PC-3 (cell line): ENCODE data around the gene PIK3IP1. TPM values are rescaled to one million over a fixed set of nuclear protein-coding genes. Genes with fewer than 3 reads are reported as not detected.

Experiments used
- ATAC-seq: fragments of 200-7000 bp; cut with Tn5 transposase; 2 replicates; pipeline ENCODE4 v1.9.1; 2020; ENCODE audit warnings: mild to moderate bottlenecking, moderate library complexity
- BruUV-seq: library from RNA; stranded (reverse); fragments of 400-500 nt; replicated peaks from 2 replicates; lab custom pipeline; 2021; lab: Mats Ljungman, UMichigan
- CTCF ChIA-PET: fragments of 300-600 bp; sonication (Branson Sonifier 250); formaldehyde crosslinking; loops from one replicate; lab custom pipeline; 2022; ENCODE audit warnings: antibody characterized with exemption; lab: Charles Lee
- POLR2A ChIA-PET: fragments of 300-600 bp; sonication (Branson Sonifier 250); formaldehyde crosslinking; loops from one replicate; lab custom pipeline; 2022; ENCODE audit warnings: antibody characterized with exemption; ENCODE audit not compliant: unreplicated experiment; lab: Charles Lee
- DNase-seq: peaks from one replicate; pipeline ENCODE4 v3.0.0-alpha.2; 2015
- H2AFZ ChIP-seq: fragments of 300-600 bp; sonication (generic); 2 replicates; pipeline ENCODE4 v1.6.0; 2016; ENCODE audit warnings: antibody characterized with exemption, low read length
- H3F3A ChIP-seq: fragments of 300-600 bp; sonication (generic); one replicate; pipeline ENCODE4 v1.6.0; 2017; ENCODE audit warnings: antibody characterized with exemption, low read length, control low read depth, mild to moderate bottlenecking; ENCODE audit not compliant: unreplicated experiment
- H3K27ac ChIP-seq: fragments of 300-600 bp; sonication (generic); 2 replicates; pipeline ENCODE4 v1.5.1; 2016; ENCODE audit warnings: mild to moderate bottlenecking, low read length
- H3K27me3 ChIP-seq: fragments of 300-600 bp; sonication (generic); 2 replicates; pipeline ENCODE4 v1.6.1; 2016; ENCODE audit warnings: low read length, mixed read lengths
- H3K36me3 ChIP-seq: fragments of 300-600 bp; sonication (generic); 2 replicates; pipeline ENCODE4 v1.6.1; 2016; ENCODE audit warnings: low read depth, mixed run types, low read length, mixed read lengths
- H3K4me1 ChIP-seq: fragments of 300-600 bp; sonication (generic); 2 replicates; pipeline ENCODE4 v1.5.1; 2016; ENCODE audit warnings: low read length; ENCODE audit not compliant: insufficient read depth
- H3K4me2 ChIP-seq: fragments of 300-600 bp; sonication (generic); 2 replicates; pipeline ENCODE4 v1.6.0; 2016; ENCODE audit warnings: low read length
- H3K4me3 ChIP-seq: fragments of 300-600 bp; sonication (generic); 2 replicates; pipeline ENCODE4 v1.5.1; 2016; ENCODE audit warnings: mild to moderate bottlenecking, low read length, mixed read lengths
- H3K79me2 ChIP-seq: fragments of 300-600 bp; sonication (generic); 2 replicates; pipeline ENCODE4 v1.6.1; 2017; ENCODE audit warnings: low read length, mixed read lengths
- H3K9ac ChIP-seq: fragments of 300-600 bp; sonication (generic); 2 replicates; pipeline ENCODE4 v1.6.0; 2016; ENCODE audit warnings: mild to moderate bottlenecking, low read length
- H3K9me2 ChIP-seq: fragments of 300-600 bp; sonication (generic); replicated peaks from 2 replicates; pipeline ENCODE4 v1.6.1; 2016; ENCODE audit warnings: mixed run types, low read length, mixed read lengths
- H3K9me3 ChIP-seq: fragments of 300-600 bp; sonication (generic); 2 replicates; pipeline ENCODE4 v1.6.1; 2016; ENCODE audit warnings: low read length, mixed read lengths
- H4K20me1 ChIP-seq: fragments of 300-600 bp; sonication (generic); 2 replicates; pipeline ENCODE4 v1.6.1; 2016; ENCODE audit warnings: low read length, mixed read lengths
- CTCF ChIP-seq: fragments of 300-600 bp; sonication (generic); conservative IDR thresholded peaks from 2 replicates; pipeline ENCODE4 v1.5.1; 2017; ENCODE audit warnings: antibody characterized with exemption, low read depth, mild to moderate bottlenecking, low read length
- EZH2 ChIP-seq: fragments of 300-600 bp; sonication (generic); IDR thresholded peaks from one replicate; pipeline ENCODE4 v1.6.1; 2017; ENCODE audit warnings: antibody characterized with exemption, mild to moderate bottlenecking, low read length; ENCODE audit not compliant: unreplicated experiment
- EZH2phosphoT487 ChIP-seq: fragments of 300-600 bp; sonication (generic); IDR thresholded peaks from 2 replicates; pipeline ENCODE4 v1.6.1; 2018; ENCODE audit warnings: mild to moderate bottlenecking, antibody characterized with exemption, low read length, borderline replicate concordance
- intact Hi-C: fragments of 100-400 bp; cut with micrococcal nuclease; formaldehyde crosslinking; loops from 2 replicates; pipeline ENCODE4 v1.9.0; 2023
- total RNA-seq: library from RNA; depleted of rRNA; stranded (reverse); fragments of >200 nt; gene quantifications from 2 replicates; pipeline ENCODE4 v1.2.3, GENCODE V29; 2014

The PIK3IP1 gene
- total RNA-seq, 1 experiment from 2014 or later, result 1.9 TPM

GRCh38 chr22:31268281-31268680, 24.0 kb downstream of the PIK3IP1 start:
- Histone ChIP-seq H3K36me3 (peaks cover 2% of the 10 kb centered on the region; the same call in 1 of the 2 replicates), H3K9me2 (no peaks in the 10 kb centered on the region), H2AFZ (no peak overlapping the region), H3F3A (no peaks in the 10 kb centered on the region), H3K9ac (no peak overlapping the region), H4K20me1 (no peaks in the 10 kb centered on the region), H3K27me3 (no peaks in the 10 kb centered on the region), H3K79me2 (no peaks in the 10 kb centered on the region), H3K4me1 (no peaks in the 10 kb centered on the region), H3K4me2 (no peak overlapping the region), H3K4me3 (no peak overlapping the region), H3K27ac (no peak overlapping the region), H3K9me3 (no peaks in the 10 kb centered on the region)
- no peak for TF ChIP-seq CTCF
- DNase-seq (no peak), ATAC-seq (no peak)
- CTCF ChIA-PET, result no interaction called here
- POLR2A ChIA-PET, result no interaction called here
- no TSS peak for BruUV-seq
- intact Hi-C loops, result no loop called here

GRCh38 chr22:31263896-31264640, 28.2 kb downstream of the PIK3IP1 start:
- Histone ChIP-seq H3K9me2 (no peaks in the 10 kb centered on the region), H3K79me2 (no peaks in the 10 kb centered on the region), H3K36me3 (no peaks in the 10 kb centered on the region), H3K27ac (no peak overlapping the region), H3K9ac (no peak overlapping the region), H3F3A (no peaks in the 10 kb centered on the region), H3K4me1 (peaks cover 3% of the 10 kb centered on the region; the same call in 1 of the 2 replicates), H2AFZ (no peak overlapping the region), H4K20me1 (no peaks in the 10 kb centered on the region), H3K9me3 (no peaks in the 10 kb centered on the region), H3K4me2 (no peak overlapping the region), H3K27me3 (no peaks in the 10 kb centered on the region), H3K4me3 (no peak overlapping the region)
- DNase-seq (no peak), ATAC-seq (no peak)
- intact Hi-C loops, result no loop called here
- POLR2A ChIA-PET, result no interaction called here
- CTCF ChIA-PET, result no interaction called here
- no peak for TF ChIP-seq EZH2phosphoT487
- no peak for TF ChIP-seq CTCF
- TF ChIP-seq EZH2, result no peak
- no TSS peak for BruUV-seq

- Histone ChIP-seq H2AFZ (no peak overlapping the region), H3K27ac (no peak overlapping the region), H3F3A (no peaks in the 10 kb centered on the region), H3K4me2 (no peak overlapping the region), H3K27me3 (no peaks in the 10 kb centered on the region), H3K79me2 (no peaks in the 10 kb centered on the region), H3K4me3 (no peak overlapping the region), H3K4me1 (peaks cover 3% of the 10 kb centered on the region; the same call in 1 of the 2 replicates), H3K9me3 (no peaks in the 10 kb centered on the region), H4K20me1 (no peaks in the 10 kb centered on the region), H3K9me2 (no peaks in the 10 kb centered on the region), H3K9ac (no peak overlapping the region), H3K36me3 (no peaks in the 10 kb centered on the region)
- POLR2A ChIA-PET, result no interaction called here
- no TSS peak for BruUV-seq
- ATAC-seq (no peak), DNase-seq (no peak)
- CTCF ChIA-PET, result no interaction called here
- TF ChIP-seq EZH2phosphoT487 (no peak), CTCF (no peak), EZH2 (no peak)
- intact Hi-C loops, result no loop called here
Observed at GRCh38 chr22:31262312-31263133, 29.8 kb downstream of the PIK3IP1 start.
